Tibial nerve (tissue), 4 donors: ENCODE measurements around the gene ACVR1. TPM values are rescaled to one million over a fixed set of nuclear protein-coding genes. Genes with fewer than 3 reads are reported as not detected.

Experiments
- DNase-seq, 2 donors: peaks; one replicate each; pipeline ENCODE4 v3.0.0-alpha.2; 2019; ENCODE audit warnings: low spot score in 2 of 2
- H3K27ac ChIP-seq, 4 donors: fragments of 200-600 bp; sonication (generic) in 3 of 4; one replicate each; pipeline ENCODE4 v1.5.1; 2017 to 2019; ENCODE audit warnings: mild to moderate bottlenecking in 1 of 4
- H3K27me3 ChIP-seq, 2 donors: fragments of 200-600 bp; sonication (generic) in 1 of 2; one replicate each; pipeline versions ENCODE4 v1.5.1 to v1.6.0; 2017 to 2019
- H3K36me3 ChIP-seq, 3 donors: fragments of 200-600 bp; sonication (generic); one replicate each; pipeline ENCODE4 v1.5.1; 2018 to 2019
- H3K4me1 ChIP-seq, 4 donors: fragments of 200-600 bp; sonication (generic) in 3 of 4; one replicate each; pipeline ENCODE4 v1.5.1; 2017 to 2019
- H3K4me3 ChIP-seq, 4 donors: fragments of 200-600 bp; sonication (generic) in 3 of 4; one replicate each; pipeline ENCODE4 v1.5.1; 2017 to 2019; ENCODE audit warnings: mild to moderate bottlenecking in 1 of 4, moderate library complexity in 1 of 4
- H3K9me3 ChIP-seq, 4 donors: fragments of 200-600 bp; sonication (generic) in 3 of 4; one replicate each; pipeline ENCODE4 v1.5.1; 2017 to 2019
- EP300 ChIP-seq, 2 donors: sonication (generic); formaldehyde crosslinking; IDR thresholded peaks; one replicate each; pipeline ENCODE4 v1.6.1; 2017; ENCODE audit warnings: antibody characterized with exemption in 2 of 2, mild to moderate bottlenecking in 1 of 2
- POLR2A ChIP-seq, 2 donors: fragments of 450-650 bp; IDR thresholded peaks; one replicate each; pipeline ENCODE4 v1.6.1; 2017; ENCODE audit warnings: antibody characterized with exemption in 2 of 2, mild to moderate bottlenecking in 2 of 2, moderate library complexity in 2 of 2
- WGBS, 2 donors: methylation state at CpG; one replicate each; pipeline ENCODE4 v1.1.5; 2018; 5-methylcytosine and 5-hydroxymethylcytosine counted together
- total RNA-seq, 4 donors: library from RNA; depleted of rRNA; stranded (reverse); fragments of >200 nt; gene quantifications; one replicate each; pipeline ENCODE4 v1.1.0, GENCODE V29; 2016
- TF ChIP-seq, protein P1 (sequence below), 5 experiments: fragments of 200-600 bp in 3 of 5; fragments of 450-650 bp in 2 of 5; sonication (generic) in 3 of 5; IDR thresholded peaks; one replicate each; pipeline ENCODE4 v1.5.1; 2016 to 2019; ENCODE audit warnings: antibody characterized with exemption in 5 of 5, mild to moderate bottlenecking in 3 of 5, moderate library complexity in 2 of 5

Gene ACVR1
- total RNA-seq, 4 donors from 2014 or later, result 19.2 to 24.7 (median 22.8) TPM

DNA sequence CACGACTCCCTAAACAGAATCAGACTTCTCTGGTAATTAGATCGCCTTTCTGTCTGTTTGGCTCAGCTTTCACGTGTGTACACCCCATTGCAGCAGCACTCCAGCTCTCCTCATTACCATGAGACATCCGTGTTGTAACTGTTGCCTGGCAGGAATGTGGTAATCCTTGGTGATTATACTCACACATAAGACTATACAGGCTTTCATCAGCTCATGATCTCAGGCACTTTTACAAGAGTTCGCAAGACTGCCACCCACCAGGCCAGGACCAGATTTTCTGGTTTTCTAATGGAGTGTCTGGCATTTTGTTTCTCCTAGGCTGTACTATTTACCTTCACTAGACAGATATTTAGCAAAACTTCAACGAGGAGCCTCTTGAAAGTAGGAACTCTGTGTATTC, 50.2 kb downstream of the ACVR1 start:
- Histone ChIP-seq H3K9me3 (no peaks in the 10 kb centered on the region), H3K27ac (no peak overlapping the region), H3K36me3 (no peaks in the 10 kb centered on the region), H3K4me1 (peaks cover 0 to 30% (median 4%) of the 10 kb centered on the region in 4 donors), H3K27me3 (no peaks in the 10 kb centered on the region), H3K4me3 (no peak overlapping the region)
- 76 to 80% methylated on average over 6 of the region's 6 CpGs for WGBS, 2 donors
- peak in 1 of 2 donors; percentile 29 for TF ChIP-seq EP300 (IDR thresholded peaks at IDR 0.05)
- TF ChIP-seq, protein P1, sequence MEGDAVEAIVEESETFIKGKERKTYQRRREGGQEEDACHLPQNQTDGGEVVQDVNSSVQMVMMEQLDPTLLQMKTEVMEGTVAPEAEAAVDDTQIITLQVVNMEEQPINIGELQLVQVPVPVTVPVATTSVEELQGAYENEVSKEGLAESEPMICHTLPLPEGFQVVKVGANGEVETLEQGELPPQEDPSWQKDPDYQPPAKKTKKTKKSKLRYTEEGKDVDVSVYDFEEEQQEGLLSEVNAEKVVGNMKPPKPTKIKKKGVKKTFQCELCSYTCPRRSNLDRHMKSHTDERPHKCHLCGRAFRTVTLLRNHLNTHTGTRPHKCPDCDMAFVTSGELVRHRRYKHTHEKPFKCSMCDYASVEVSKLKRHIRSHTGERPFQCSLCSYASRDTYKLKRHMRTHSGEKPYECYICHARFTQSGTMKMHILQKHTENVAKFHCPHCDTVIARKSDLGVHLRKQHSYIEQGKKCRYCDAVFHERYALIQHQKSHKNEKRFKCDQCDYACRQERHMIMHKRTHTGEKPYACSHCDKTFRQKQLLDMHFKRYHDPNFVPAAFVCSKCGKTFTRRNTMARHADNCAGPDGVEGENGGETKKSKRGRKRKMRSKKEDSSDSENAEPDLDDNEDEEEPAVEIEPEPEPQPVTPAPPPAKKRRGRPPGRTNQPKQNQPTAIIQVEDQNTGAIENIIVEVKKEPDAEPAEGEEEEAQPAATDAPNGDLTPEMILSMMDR (IDR thresholded peaks at IDR 0.05), result no peak
- no peak for TF ChIP-seq POLR2A (IDR thresholded peaks at IDR 0.05)
- no peak for DNase-seq

DNA sequence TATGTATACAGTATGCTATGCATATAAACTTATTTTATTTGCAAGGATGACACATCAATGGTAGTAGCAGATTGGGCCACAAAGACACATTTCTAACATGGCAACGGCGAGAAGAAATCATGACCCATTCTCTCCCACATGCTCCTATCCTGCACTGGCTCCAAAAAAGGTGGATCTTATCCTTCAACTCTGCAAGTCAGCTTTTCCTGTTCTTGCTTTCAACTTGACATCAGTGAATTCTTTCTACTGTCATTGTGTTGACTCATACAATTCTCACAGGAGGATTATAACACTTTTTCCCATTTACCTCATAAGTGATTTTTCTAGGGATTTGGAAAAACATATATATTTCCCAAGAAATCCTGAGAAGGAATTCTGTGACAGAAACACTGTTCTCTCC, 53.1 kb downstream of the ACVR1 start:
- Histone ChIP-seq H3K27me3 (no peaks in the 10 kb centered on the region), H3K4me3 (no peak overlapping the region), H3K4me1 (peaks cover 0 to 34% (median 0%) of the 10 kb centered on the region in 4 donors), H3K27ac (no peak overlapping the region), H3K9me3 (no peaks in the 10 kb centered on the region), H3K36me3 (peaks cover 0 to 9% (median 0%) of the 10 kb centered on the region in 3 donors)
- no peak for TF ChIP-seq POLR2A (IDR thresholded peaks at IDR 0.05)
- TF ChIP-seq, protein P1 (IDR thresholded peaks at IDR 0.05), result no peak
- TF ChIP-seq EP300 (IDR thresholded peaks at IDR 0.05), result no peak
- 82 to 88% methylated on average over 2 of the region's 2 CpGs for WGBS, 2 donors
- DNase-seq, result no peak

DNA sequence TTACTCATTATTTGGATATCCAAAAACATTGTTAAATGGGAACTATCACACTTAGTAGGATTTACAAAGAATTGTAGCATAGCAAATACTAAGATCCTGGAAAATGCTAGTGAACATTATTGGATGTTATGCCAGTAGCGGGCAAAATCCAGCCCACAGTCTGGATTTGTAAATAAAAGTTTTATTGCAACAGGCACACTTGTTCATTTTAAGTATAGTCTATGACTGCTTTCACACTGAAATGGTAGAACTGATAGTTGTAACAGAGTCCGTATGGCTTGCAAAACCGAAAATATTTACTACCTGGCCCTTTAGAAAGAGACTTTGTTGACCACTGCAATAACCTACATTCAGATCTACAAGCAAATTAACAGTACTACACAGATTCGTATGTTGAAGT, 53.6 kb downstream of the ACVR1 start:
- TF ChIP-seq POLR2A (IDR thresholded peaks at IDR 0.05) (no peak), EP300 (IDR thresholded peaks at IDR 0.05) (no peak)
- TF ChIP-seq, protein P1 (IDR thresholded peaks at IDR 0.05), result no peak
- Histone ChIP-seq H3K27me3 (no peaks in the 10 kb centered on the region), H3K4me3 (no peak overlapping the region), H3K4me1 (peaks cover 0 to 34% (median 0%) of the 10 kb centered on the region in 4 donors), H3K27ac (peak overlapping the region in 1 of 4 donors; percentile 52), H3K36me3 (peaks cover 0 to 14% (median 0%) of the 10 kb centered on the region in 3 donors), H3K9me3 (no peaks in the 10 kb centered on the region)
- no peak for DNase-seq
- 89 to 94% methylated on average over 4 of the region's 4 CpGs for WGBS, 2 donors

DNA sequence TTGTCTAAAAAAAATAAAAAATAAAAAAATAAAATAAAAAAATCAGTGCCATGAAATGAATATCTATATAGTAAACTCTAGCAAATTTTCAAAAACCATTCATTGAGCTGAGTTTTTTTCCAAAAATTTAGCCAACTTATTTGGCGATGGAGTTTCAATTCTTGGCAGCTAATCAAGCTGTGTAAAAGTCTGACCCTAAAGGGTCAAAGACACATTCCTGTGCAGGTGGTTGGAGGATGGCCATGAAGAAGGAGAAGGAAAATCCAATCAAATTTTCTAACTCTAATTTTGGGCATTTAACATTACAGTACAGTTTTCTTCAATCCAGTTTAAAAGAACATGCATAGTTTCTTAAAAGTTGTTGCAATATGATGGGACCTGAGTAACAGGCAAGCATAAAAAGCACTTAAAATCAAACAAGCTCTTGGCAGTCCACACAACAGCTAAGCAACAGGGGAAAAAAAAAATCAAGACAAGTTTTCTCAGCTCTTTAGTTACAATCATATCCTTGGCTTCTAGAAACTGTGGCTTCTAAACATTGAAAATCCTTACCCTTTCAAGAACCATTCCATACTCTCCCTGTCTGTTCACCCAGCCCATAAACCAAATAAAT, 54.5 kb downstream of the ACVR1 start:
- H3K4me1 ChIP-seq, result peaks cover 0 to 34% (median 0%) of the 10 kb centered on the region in 4 donors
- H3K27ac ChIP-seq, result peak overlapping the region in 1 of 4 donors; percentile 52
- no peaks in the 10 kb centered on the region for H3K27me3 ChIP-seq
- H3K36me3 ChIP-seq, result peaks cover 0 to 23% (median 0%) of the 10 kb centered on the region in 3 donors
- TF ChIP-seq POLR2A (IDR thresholded peaks at IDR 0.05), result no peak
- no peaks in the 10 kb centered on the region for H3K9me3 ChIP-seq
- DNase-seq, result no peak
- 34 to 43% methylated on average over 1 of the region's 1 CpG for WGBS, 2 donors
- H3K4me3 ChIP-seq, result no peak overlapping the region

DNA sequence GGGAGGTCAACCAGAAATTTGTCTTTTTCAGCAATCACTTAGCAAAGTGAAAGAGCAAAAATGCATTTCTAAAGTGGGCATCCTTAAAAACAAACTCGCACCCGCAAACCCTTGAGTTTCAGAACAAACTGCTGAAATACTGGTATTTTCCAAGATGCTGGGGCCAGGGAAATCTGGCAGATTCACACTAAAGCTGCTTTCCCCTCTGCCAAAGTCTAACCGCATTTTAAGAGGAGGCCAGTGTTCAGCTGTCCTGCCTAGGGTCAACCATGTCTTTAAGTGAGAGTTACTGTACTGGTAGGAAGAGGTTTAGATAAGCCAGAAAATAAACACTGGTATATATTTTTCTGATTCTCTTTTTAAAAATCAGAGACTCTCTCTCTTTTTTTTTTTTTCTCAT, 55.9 kb downstream of the ACVR1 start:
- DNase-seq, result no peak
- Histone ChIP-seq H3K36me3 (peaks cover 0 to 32% (median 0%) of the 10 kb centered on the region in 3 donors), H3K4me3 (no peak overlapping the region)

More for the DNA sequence above, 55.9 kb downstream of the ACVR1 start:
- TF ChIP-seq, protein P1 (IDR thresholded peaks at IDR 0.05), result no peak
- TF ChIP-seq POLR2A (IDR thresholded peaks at IDR 0.05) (no peak), EP300 (IDR thresholded peaks at IDR 0.05) (no peak)
- no peaks in the 10 kb centered on the region for H3K9me3 ChIP-seq
- H3K4me1 ChIP-seq, result peaks cover 0 to 34% (median 0%) of the 10 kb centered on the region in 4 donors
- peak overlapping the region in 1 of 4 donors; percentile 0 for H3K27ac ChIP-seq
- WGBS, 2 donors, result 61 to 71% methylated on average over 3 of the region's 3 CpGs
- H3K27me3 ChIP-seq, result no peaks in the 10 kb centered on the region
